ENCODE results near the gene ENO1.
"Not testable (repeated sequence)": the region's sequence is repeated elsewhere in the genome, so short reads cannot be mapped to it uniquely, and the experiment has no call there.

ENO1 gene

DNA sequence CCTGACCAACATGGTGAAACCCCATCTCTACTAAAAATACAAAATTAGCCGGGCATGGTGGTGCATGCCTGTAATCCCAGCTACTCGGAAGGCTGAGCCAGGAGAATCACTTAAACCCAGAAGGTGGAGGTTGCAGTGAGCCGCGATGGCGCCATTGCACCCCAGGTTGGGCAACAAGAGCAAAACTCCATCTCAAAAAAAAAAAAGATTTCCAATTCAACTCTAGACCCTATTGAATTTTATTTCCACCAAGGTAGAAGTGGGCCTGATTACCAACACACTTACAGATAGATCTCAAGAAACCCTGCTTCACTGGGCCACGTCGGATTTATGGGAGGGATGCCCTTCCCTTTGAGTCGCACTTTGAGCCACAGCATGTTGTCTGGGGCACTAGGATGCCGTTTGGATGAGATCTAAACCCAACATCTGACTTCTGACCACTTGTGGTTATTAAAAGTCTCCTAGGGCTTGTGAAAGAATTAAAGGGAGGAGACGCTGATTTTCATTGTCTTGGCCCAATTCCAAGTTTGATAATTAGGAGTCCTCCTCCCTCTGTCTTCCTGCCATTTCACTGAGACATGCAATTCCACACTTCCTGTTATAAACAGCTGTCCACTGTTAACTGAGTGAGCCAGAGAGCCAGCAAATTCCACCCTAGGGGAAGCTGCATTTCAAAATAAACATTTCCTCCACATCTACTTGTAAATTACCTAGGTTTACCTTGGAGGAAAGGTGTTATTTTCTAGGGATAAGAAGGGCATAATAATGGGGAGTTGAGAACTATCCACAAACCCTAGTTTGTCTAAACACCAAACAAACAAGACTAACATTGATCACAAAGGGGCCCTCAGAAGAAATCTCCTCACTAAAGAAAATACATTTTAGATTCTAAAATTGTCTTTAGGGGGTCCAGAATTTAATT lies 55.9 kb downstream of the ENO1 start:
- no peaks in the 10 kb centered on the region for H3K79me1 ChIP-seq (ENCODE audit: low read depth, low read length)
- H3K4me2 ChIP-seq (ENCODE audit: insufficient read depth, low read length, poor library complexity, severe bottlenecking): no peak overlapping the region
- H3K9me3 ChIP-seq (replicated peaks in 1 of 2; ENCODE audit: control insufficient read depth in 2 of 2, insufficient read depth in 1 of 2, low read depth in 1 of 2, low read length in 2 of 2): no peaks in the 10 kb centered on the region
- no peak overlapping the region for H2AK5ac ChIP-seq (ENCODE audit: low read depth, low read length)
- WGBS, 2 donors (ENCODE audit: extremely low coverage in 2 of 2, insufficient read length in 2 of 2, insufficient replicate concordance in 1 of 2): no CpG with 5 or more reads among the region's 10 CpGs
- H3K4ac ChIP-seq (ENCODE audit: low read length): no peak overlapping the region
- no peak overlapping the region for H2BK5ac ChIP-seq (ENCODE audit: low read length)
- no peak overlapping the region for H4K8ac ChIP-seq (ENCODE audit: low read depth, low read length)
- H3K9ac ChIP-seq (ENCODE audit: low read depth, low read length, poor library complexity): no peak overlapping the region
- peak overlapping the region; percentile 46 for H2AFZ ChIP-seq (ENCODE audit: low read length)
- no peak for DNase-seq (ENCODE audit: low spot score)
- no peak overlapping the region for H2BK120ac ChIP-seq (ENCODE audit: low read depth, low read length)
- no peak overlapping the region for H3K18ac ChIP-seq (ENCODE audit: low read length)
- no peak overlapping the region for H3K14ac ChIP-seq (ENCODE audit: low read length)
- no peak overlapping the region for H2BK15ac ChIP-seq (ENCODE audit: low read length)
- peaks cover 0 to 1% of the 10 kb centered on the region in 2 donors for H3K4me1 ChIP-seq (ENCODE audit: control insufficient read depth in 2 of 2, insufficient read depth in 1 of 2, low read depth in 1 of 2, low read length in 2 of 2)
- no peak overlapping the region for H3K27ac ChIP-seq (replicated peaks; ENCODE audit: low read length)
- no peak overlapping the region for H3K4me3 ChIP-seq (ENCODE audit: low read length in 2 of 2)
- no peaks in the 10 kb centered on the region for H3K36me3 ChIP-seq (replicated peaks in 1 of 2; ENCODE audit: control insufficient read depth in 2 of 2, insufficient read depth in 2 of 2, low read length in 2 of 2)
- no peak overlapping the region for H3K23ac ChIP-seq (ENCODE audit: low read depth, low read length, poor library complexity)
- H4K91ac ChIP-seq (ENCODE audit: low read depth, low read length, poor library complexity): no peak overlapping the region
- H2BK12ac ChIP-seq (ENCODE audit: low read length): no peak overlapping the region
- no peaks in the 10 kb centered on the region for H3K27me3 ChIP-seq (ENCODE audit: control insufficient read depth in 3 of 3, insufficient read depth in 3 of 3, low read depth in 1 of 3, low read length in 3 of 3)

DNA sequence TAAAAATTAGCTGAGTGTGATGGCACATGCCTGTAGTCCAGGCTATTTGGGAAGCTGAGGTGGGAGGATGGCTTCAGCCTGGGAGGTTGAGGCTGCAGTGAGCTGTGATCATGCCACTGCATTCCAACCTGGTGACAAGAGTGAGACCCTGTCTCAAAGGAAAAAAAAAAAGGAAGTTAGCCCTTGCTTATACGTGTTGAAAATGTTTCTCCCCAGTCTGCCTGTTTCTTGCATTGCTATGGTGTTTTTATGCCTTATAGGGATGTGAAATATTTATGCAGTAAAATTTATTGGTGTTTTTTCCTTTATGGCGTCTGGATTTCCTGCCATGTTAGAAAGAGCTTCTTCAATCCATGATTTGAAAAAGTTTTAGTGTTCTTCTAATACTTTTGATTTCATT lies 57.4 kb downstream of the ENO1 start:
- no peak overlapping the region for H2AK5ac ChIP-seq (ENCODE audit: low read depth, low read length)
- H3K4me1 ChIP-seq (ENCODE audit: control insufficient read depth in 2 of 2, insufficient read depth in 1 of 2, low read depth in 1 of 2, low read length in 2 of 2): peaks cover 1 to 3% of the 10 kb centered on the region in 2 donors
- no peak for DNase-seq (ENCODE audit: low spot score)
- H2BK12ac ChIP-seq (ENCODE audit: low read length): no peak overlapping the region
- no peak overlapping the region for H3K27ac ChIP-seq (replicated peaks; ENCODE audit: low read length)
- no peak overlapping the region for H4K91ac ChIP-seq (ENCODE audit: low read depth, low read length, poor library complexity)
- no peak overlapping the region for H3K4ac ChIP-seq (ENCODE audit: low read length)
- no peak overlapping the region for H3K4me2 ChIP-seq (ENCODE audit: insufficient read depth, low read length, poor library complexity, severe bottlenecking)
- H2AFZ ChIP-seq (ENCODE audit: low read length): no peak overlapping the region
- H2BK5ac ChIP-seq (ENCODE audit: low read length): no peak overlapping the region
- H3K79me1 ChIP-seq (ENCODE audit: low read depth, low read length): peaks cover 5% of the 10 kb centered on the region
- no peak overlapping the region for H2BK120ac ChIP-seq (ENCODE audit: low read depth, low read length)
- no peaks in the 10 kb centered on the region for H3K36me3 ChIP-seq (replicated peaks in 1 of 2; ENCODE audit: control insufficient read depth in 2 of 2, insufficient read depth in 2 of 2, low read length in 2 of 2)
- H3K14ac ChIP-seq (ENCODE audit: low read length): no peak overlapping the region
- no CpG with 5 or more reads among the region's 2 CpGs for WGBS, 2 donors (ENCODE audit: extremely low coverage in 2 of 2, insufficient read length in 2 of 2, insufficient replicate concordance in 1 of 2)
- no peak overlapping the region for H3K4me3 ChIP-seq (ENCODE audit: low read length in 2 of 2)
- H3K9me3 ChIP-seq (replicated peaks in 1 of 2; ENCODE audit: control insufficient read depth in 2 of 2, insufficient read depth in 1 of 2, low read depth in 1 of 2, low read length in 2 of 2): no peaks in the 10 kb centered on the region
- no peak overlapping the region for H2BK15ac ChIP-seq (ENCODE audit: low read length)
- no peak overlapping the region for H3K23ac ChIP-seq (ENCODE audit: low read depth, low read length, poor library complexity)
- H4K8ac ChIP-seq (ENCODE audit: low read depth, low read length): no peak overlapping the region
- no peaks in the 10 kb centered on the region for H3K27me3 ChIP-seq (ENCODE audit: control insufficient read depth in 3 of 3, insufficient read depth in 3 of 3, low read depth in 1 of 3, low read length in 3 of 3)
- H3K9ac ChIP-seq (ENCODE audit: low read depth, low read length, poor library complexity): no peak overlapping the region
- H3K18ac ChIP-seq (ENCODE audit: low read length): no peak overlapping the region

DNA sequence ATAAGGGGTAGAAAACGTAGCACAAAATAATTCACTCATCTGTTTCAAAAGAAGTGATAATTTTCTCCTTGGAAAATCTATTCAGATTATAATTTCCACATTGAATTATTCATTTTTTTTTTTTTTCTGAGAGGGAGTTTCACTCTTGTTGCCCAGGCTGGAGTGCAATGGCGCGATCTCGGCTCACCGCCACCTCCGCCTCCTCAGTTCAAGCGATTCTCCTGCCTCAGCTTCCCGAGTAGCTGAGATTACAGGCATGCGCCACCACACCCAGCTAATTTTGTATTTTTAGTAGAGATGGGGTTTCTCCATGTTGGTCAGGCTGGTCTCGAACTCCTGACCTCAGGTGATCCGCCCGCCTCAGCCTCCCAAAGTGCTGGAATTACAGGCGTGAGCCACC lies 59.7 kb downstream of the ENO1 start:
- H2AFZ ChIP-seq (ENCODE audit: low read length): peak overlapping the region; percentile 92
- not testable (repeated sequence) for H2BK12ac ChIP-seq (ENCODE audit: low read length); H3K79me1 ChIP-seq (ENCODE audit: low read depth, low read length); H4K8ac ChIP-seq (ENCODE audit: low read depth, low read length); H2BK5ac ChIP-seq (ENCODE audit: low read length); H2BK120ac ChIP-seq (ENCODE audit: low read depth, low read length); H2AK5ac ChIP-seq (ENCODE audit: low read depth, low read length); H3K18ac ChIP-seq (ENCODE audit: low read length); H4K91ac ChIP-seq (ENCODE audit: low read depth, low read length, poor library complexity); H3K27ac ChIP-seq (replicated peaks; ENCODE audit: low read length); H3K14ac ChIP-seq (ENCODE audit: low read length); H3K4ac ChIP-seq (ENCODE audit: low read length); H3K36me3 ChIP-seq (replicated peaks in 1 of 2; ENCODE audit: control insufficient read depth in 2 of 2, insufficient read depth in 2 of 2, low read length in 2 of 2); H2BK15ac ChIP-seq (ENCODE audit: low read length); H3K9ac ChIP-seq (ENCODE audit: low read depth, low read length, poor library complexity); H3K4me2 ChIP-seq (ENCODE audit: insufficient read depth, low read length, poor library complexity, severe bottlenecking); H3K23ac ChIP-seq (ENCODE audit: low read depth, low read length, poor library complexity); DNase-seq (ENCODE audit: low spot score); H3K27me3 ChIP-seq (ENCODE audit: control insufficient read depth in 3 of 3, insufficient read depth in 3 of 3, low read depth in 1 of 3, low read length in 3 of 3); H3K9me3 ChIP-seq (replicated peaks in 1 of 2; ENCODE audit: control insufficient read depth in 2 of 2, insufficient read depth in 1 of 2, low read depth in 1 of 2, low read length in 2 of 2)
- H3K4me3 ChIP-seq (ENCODE audit: low read length in 2 of 2): peak overlapping the region in 1 of 2 donors; percentile 81
- no CpG with 5 or more reads among the region's 13 CpGs for WGBS, 2 donors (ENCODE audit: extremely low coverage in 2 of 2, insufficient read length in 2 of 2, insufficient replicate concordance in 1 of 2)
- H3K4me1 ChIP-seq (ENCODE audit: control insufficient read depth in 2 of 2, insufficient read depth in 1 of 2, low read depth in 1 of 2, low read length in 2 of 2): peaks cover 1 to 14% of the 10 kb centered on the region in 2 donors

DNA sequence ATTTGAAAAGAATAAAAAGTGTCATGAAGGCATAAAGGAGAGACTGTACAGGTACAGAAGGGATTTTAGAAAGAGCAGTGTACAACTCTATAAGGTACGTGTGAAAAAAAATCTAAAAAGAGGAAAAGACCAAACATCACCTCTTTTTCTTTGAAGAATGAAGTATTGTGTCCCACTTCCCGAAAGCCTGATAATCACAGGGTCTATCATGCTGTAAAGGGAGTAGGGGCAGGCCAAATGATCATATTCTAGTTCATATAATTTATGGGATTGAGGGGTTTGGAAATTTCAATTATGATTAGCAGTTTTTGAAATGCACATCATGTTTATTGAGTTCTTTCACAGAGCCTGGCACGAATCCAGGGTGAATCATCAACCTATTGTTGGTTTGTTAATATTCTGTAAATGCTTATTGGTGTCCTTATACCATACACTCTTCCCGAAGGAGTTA lies 60.1 kb downstream of the ENO1 start:
- Histone ChIP-seq H3K4ac (ENCODE audit: low read length) (no peak overlapping the region), H3K79me1 (ENCODE audit: low read depth, low read length) (peaks cover 5% of the 10 kb centered on the region), H3K4me1 (ENCODE audit: control insufficient read depth in 2 of 2, insufficient read depth in 1 of 2, low read depth in 1 of 2, low read length in 2 of 2) (peaks cover 1 to 14% of the 10 kb centered on the region in 2 donors), H3K36me3 (replicated peaks in 1 of 2; ENCODE audit: control insufficient read depth in 2 of 2, insufficient read depth in 2 of 2, low read length in 2 of 2) (no peaks in the 10 kb centered on the region), H2BK5ac (ENCODE audit: low read length) (no peak overlapping the region), H2AFZ (ENCODE audit: low read length) (peak overlapping the region; percentile 92), H3K18ac (ENCODE audit: low read length) (no peak overlapping the region), H3K4me2 (ENCODE audit: insufficient read depth, low read length, poor library complexity, severe bottlenecking) (peak overlapping the region; percentile 24), H3K27me3 (ENCODE audit: control insufficient read depth in 3 of 3, insufficient read depth in 3 of 3, low read depth in 1 of 3, low read length in 3 of 3) (no peaks in the 10 kb centered on the region), H3K9me3 (replicated peaks in 1 of 2; ENCODE audit: control insufficient read depth in 2 of 2, insufficient read depth in 1 of 2, low read depth in 1 of 2, low read length in 2 of 2) (no peaks in the 10 kb centered on the region), H3K9ac (ENCODE audit: low read depth, low read length, poor library complexity) (no peak overlapping the region), H4K91ac (ENCODE audit: low read depth, low read length, poor library complexity) (no peak overlapping the region), H3K27ac (replicated peaks; ENCODE audit: low read length) (peak overlapping the region; percentile 99), H3K14ac (ENCODE audit: low read length) (no peak overlapping the region), H2BK12ac (ENCODE audit: low read length) (no peak overlapping the region), H2AK5ac (ENCODE audit: low read depth, low read length) (no peak overlapping the region), H2BK15ac (ENCODE audit: low read length) (no peak overlapping the region), H2BK120ac (ENCODE audit: low read depth, low read length) (no peak overlapping the region), H4K8ac (ENCODE audit: low read depth, low read length) (no peak overlapping the region), H3K4me3 (ENCODE audit: low read length in 2 of 2) (peak overlapping the region in 1 of 2 donors; percentile 81), H3K23ac (ENCODE audit: low read depth, low read length, poor library complexity) (no peak overlapping the region)
- DNase-seq (ENCODE audit: low spot score): no peak
- no CpG with 5 or more reads among the region's 4 CpGs for WGBS, 2 donors (ENCODE audit: extremely low coverage in 2 of 2, insufficient read length in 2 of 2, insufficient replicate concordance in 1 of 2)
